Astrocyte of the spinal cord (primary cell): Measurements from ENCODE around the gene VSTM4.

ENCODE experiments used
- DNase-seq: peaks from one replicate; pipeline ENCODE4 v3.0.0; 2011; ENCODE audit warnings: low read depth, low spot score
- H3K4me3 ChIP-seq: 2 replicates; pipeline ENCODE4 v1.5.1; 2011; ENCODE audit warnings: low read depth, mild to moderate bottlenecking, low read length, moderate library complexity
- in situ Hi-C: cut with HindIII; loops from 2 replicates; pipeline ENCODE4 v1.10.0; 2017; ENCODE audit warnings: low sequenced_read_pairs
- TF ChIP-seq, protein P1 (sequence below): IDR thresholded peaks from 2 replicates; pipeline ENCODE4 v1.5.1; 2012; ENCODE audit warnings: low read depth, mild to moderate bottlenecking, low read length, inconsistent platforms

VSTM4 gene

DNA sequence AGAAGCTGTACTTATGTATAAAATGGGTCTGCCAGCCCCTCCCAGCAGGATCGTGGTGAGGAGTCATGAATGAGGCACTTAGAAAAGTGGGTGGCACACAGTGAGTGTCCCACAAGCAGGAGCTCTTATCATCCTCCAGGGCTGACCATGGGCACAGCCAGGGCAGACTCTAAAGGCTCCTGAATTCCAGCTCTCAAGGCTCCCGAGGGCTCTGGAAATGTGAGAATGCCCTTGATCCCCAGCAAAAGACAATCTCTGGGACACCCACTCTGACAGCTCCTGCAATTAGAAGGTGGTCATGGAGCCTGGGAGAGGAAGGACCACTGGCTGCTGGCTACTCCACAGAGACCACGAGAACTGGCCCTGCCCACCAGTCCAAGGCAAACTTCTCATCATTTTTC lies 1.6 kb downstream of the VSTM4 start:
- in situ Hi-C loops, result no loop called here
- H3K4me3 ChIP-seq, result no peak overlapping the region
- DNase-seq, result no peak
- TF ChIP-seq, protein P1, sequence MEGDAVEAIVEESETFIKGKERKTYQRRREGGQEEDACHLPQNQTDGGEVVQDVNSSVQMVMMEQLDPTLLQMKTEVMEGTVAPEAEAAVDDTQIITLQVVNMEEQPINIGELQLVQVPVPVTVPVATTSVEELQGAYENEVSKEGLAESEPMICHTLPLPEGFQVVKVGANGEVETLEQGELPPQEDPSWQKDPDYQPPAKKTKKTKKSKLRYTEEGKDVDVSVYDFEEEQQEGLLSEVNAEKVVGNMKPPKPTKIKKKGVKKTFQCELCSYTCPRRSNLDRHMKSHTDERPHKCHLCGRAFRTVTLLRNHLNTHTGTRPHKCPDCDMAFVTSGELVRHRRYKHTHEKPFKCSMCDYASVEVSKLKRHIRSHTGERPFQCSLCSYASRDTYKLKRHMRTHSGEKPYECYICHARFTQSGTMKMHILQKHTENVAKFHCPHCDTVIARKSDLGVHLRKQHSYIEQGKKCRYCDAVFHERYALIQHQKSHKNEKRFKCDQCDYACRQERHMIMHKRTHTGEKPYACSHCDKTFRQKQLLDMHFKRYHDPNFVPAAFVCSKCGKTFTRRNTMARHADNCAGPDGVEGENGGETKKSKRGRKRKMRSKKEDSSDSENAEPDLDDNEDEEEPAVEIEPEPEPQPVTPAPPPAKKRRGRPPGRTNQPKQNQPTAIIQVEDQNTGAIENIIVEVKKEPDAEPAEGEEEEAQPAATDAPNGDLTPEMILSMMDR, result no peak

DNA sequence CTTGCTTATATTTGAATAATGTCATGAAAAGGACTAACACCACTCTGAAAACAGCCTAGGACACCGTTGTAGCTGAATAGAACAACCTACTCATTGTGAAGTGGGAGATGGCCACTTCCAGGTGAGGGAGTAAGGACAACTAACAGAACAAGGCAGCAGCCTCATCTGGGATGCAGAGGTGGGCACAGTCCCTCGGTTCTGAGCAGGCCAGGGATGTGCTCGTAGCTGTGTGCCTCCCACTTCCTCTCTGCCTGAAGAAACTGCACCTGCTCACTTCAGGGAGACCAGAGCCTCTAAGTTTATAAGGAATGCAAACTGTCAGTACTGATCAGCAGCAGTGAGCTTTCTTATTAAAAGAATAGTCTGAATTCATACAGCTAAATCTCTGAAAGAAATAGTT lies 2.5 kb downstream of the VSTM4 start:
- no peak for DNase-seq
- TF ChIP-seq, protein P1, result no peak
- in situ Hi-C loops, result no loop called here
- no peak overlapping the region for H3K4me3 ChIP-seq

DNA sequence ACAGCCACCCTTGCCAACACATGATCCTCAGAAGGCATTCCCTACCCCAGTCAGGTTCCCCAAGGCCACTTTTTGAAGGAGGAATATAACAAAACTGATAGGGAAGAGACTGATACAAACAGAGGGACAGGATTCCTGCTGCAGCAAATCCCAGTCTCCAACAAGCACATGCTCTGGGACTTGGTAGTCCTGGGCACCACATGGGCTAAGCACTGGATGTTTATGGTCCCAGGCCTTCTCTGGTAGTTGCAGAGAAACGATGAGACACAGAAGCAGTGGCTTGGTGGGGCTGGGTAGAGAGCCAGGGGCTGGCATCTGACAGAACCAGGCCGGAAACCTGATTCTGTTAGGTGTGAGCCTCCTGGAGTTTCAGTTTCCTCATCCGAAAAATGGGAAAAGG lies 3.2 kb downstream of the VSTM4 start:
- TF ChIP-seq, protein P1, result no peak
- H3K4me3 ChIP-seq, result no peak overlapping the region
- DNase-seq, result no peak
- in situ Hi-C loops, result no loop called here

DNA sequence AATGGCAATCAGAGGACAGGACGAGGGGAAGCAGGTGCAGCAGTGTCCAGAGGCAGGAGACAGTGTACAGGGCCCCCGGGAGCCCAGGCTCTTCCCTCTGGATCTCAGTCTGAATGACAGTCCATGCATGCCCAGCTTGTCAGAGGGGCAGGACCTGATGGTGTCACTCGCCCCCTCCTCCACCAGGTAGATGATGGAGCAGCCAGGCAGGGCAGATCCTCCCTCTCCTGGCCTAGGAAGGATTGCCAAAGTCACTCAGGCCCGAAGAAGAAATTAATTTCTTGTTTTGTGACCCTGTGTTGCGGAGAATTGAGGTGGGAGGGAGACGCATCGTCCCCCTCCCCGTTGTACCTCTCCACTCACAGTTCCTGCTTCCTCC lies 4.0 kb downstream of the VSTM4 start:
- in situ Hi-C loops, result no loop called here
- DNase-seq, result no peak
- no peak overlapping the region for H3K4me3 ChIP-seq
- TF ChIP-seq, protein P1, result no peak

DNA sequence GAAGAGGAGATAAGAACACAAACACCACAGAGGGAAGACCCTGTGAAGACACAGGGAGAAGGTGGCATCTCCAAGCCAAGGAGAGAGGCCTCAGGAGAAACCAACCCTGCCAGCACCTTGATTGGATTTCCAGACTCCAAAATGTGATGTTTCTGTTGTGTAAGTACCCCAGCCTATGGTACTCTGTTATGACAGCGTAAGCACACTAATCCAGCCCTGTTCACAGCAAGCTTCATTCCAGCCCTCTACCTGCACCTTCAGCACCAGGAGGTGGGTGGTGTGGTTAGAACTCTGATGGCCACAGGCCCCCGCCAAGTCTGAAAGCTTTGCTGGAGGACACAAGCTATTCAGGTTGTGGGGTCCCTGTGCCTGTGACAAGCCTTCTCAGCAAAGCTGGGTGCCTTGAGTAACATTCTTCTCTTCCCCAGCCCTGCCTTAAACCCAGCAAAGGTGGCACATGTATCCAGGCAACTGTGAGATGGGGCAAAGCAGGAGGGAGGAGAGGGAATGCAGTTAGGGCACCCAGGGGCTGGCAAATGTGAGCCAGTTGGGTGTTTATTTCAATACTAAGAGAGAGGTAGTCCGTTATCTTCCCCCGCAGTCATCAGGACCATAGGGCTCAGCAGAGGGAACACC lies 4.5 kb downstream of the VSTM4 start:
- TF ChIP-seq, protein P1, result no peak
- in situ Hi-C loops, result no loop called here
- no peak overlapping the region for H3K4me3 ChIP-seq

DNA sequence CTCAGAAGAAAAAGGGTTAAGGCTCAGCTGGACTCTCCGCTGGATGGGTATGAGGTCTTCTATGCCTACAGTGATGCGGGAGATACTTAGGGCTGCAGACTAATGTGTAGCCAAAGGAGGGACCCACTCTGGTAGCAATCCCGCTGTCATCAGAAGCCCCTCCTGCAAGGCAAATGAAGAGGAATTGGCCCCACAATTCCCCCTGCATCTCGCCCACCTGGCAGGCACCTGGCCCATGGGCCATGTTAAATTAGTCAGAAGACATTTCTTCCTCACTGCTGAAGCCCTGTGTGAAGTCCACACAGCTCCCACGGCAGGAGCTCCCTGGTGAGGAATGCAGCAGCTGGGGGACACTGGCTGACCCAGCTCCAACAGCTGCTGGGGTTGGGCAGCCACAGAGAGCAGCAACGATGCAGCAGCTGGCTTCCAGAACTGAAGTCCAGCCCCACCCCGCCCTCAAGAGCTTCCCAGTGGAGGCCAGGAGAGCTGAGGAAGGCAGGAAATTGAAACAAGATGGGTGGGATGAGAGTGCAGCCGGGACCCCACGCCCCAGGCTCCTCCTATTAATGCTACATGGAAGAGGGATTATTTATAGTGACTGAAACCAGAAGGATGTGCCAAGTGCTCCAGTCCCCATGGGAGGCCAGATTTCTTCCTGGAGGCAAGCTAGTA lies 5.5 kb downstream of the VSTM4 start:
- no peak overlapping the region for H3K4me3 ChIP-seq
- in situ Hi-C loops, result no loop called here
- TF ChIP-seq, protein P1, result no peak
- peak; percentile 32 for DNase-seq

More for the DNA sequence above, 4.5 kb downstream of the VSTM4 start:
- DNase-seq, result no peak
